Sigmoid colon (tissue), 7 donors: ENCODE measurements around the gene PLAC8. TPM values are rescaled to one million over a fixed set of nuclear protein-coding genes. Genes with fewer than 3 reads are reported as not detected.

Experiments used
- DNase-seq: peaks from one replicate; pipeline ENCODE4 v3.0.0-alpha.2; 2019
- H3K27ac ChIP-seq, 4 donors: fragments of 200-600 bp; sonication (generic); one replicate each; pipeline ENCODE4 v1.5.1; 2016 to 2019; ENCODE audit warnings: mild to moderate bottlenecking in 1 of 4
- H3K27me3 ChIP-seq, 3 donors: fragments of 200-600 bp; sonication (generic); one replicate each; pipeline ENCODE4 v1.5.1; 2019; ENCODE audit warnings: mild to moderate bottlenecking in 1 of 3
- H3K36me3 ChIP-seq, 4 donors: fragments of 200-600 bp; sonication (generic); one replicate each; pipeline ENCODE4 v1.5.1; 2016 to 2019
- H3K4me1 ChIP-seq, 4 donors: fragments of 200-600 bp; sonication (generic); one replicate each; pipeline ENCODE4 v1.5.1; 2017 to 2019
- H3K4me3 ChIP-seq, 4 donors: fragments of 200-600 bp; sonication (generic); one replicate each; pipeline ENCODE4 v1.5.1; 2017 to 2019; ENCODE audit warnings: mild to moderate bottlenecking in 2 of 4, moderate library complexity in 1 of 4
- H3K9me3 ChIP-seq, 4 donors: fragments of 200-600 bp in 3 of 4; sonication (generic) in 3 of 4; one replicate each; pipeline versions ENCODE4 v1.5.1 to v1.6.1; 2013 to 2019
- EP300 ChIP-seq, 4 donors: sonication (generic); formaldehyde crosslinking; IDR thresholded peaks; one replicate each; pipeline ENCODE4 v1.6.1; 2017; ENCODE audit warnings: antibody characterized with exemption in 4 of 4
- POLR2A ChIP-seq, 2 donors: fragments of 450-650 bp; IDR thresholded peaks; one replicate each; pipeline ENCODE4 v1.6.1; 2016; ENCODE audit warnings: antibody characterized with exemption in 2 of 2, mild to moderate bottlenecking in 2 of 2, moderate library complexity in 2 of 2
- POLR2AphosphoS5 ChIP-seq, 4 donors: sonication (generic); formaldehyde crosslinking; IDR thresholded peaks; one replicate each; pipeline ENCODE4 v1.6.1; 2017; ENCODE audit warnings: antibody characterized with exemption in 4 of 4
- WGBS, 2 donors: extraction: QIAGEN DNeasy Blood & Tissue Kit; methylation state at CpG; one replicate each; pipeline ENCODE4 v1.1.7; 2013; 5-methylcytosine and 5-hydroxymethylcytosine counted together
- intact Hi-C: fragments of 100-400 bp; cut with DNase I; formaldehyde crosslinking; loops from one replicate; pipeline ENCODE4 v1.15.1; 2023
- polyA plus RNA-seq, 3 donors: library from polyadenylated mRNA; stranded (reverse); fragments of 200-250 nt; gene quantifications; one replicate each; pipeline ENCODE4 v1.2.3, GENCODE V29; 2013
- total RNA-seq, 4 donors: library from RNA; depleted of rRNA; stranded (reverse); fragments of >200 nt; gene quantifications; one replicate each; pipeline ENCODE4 v1.1.0, GENCODE V29; 2016
- TF ChIP-seq, protein P1 (sequence below), 4 experiments: fragments of 450-650 bp in 3 of 4; fragments of 200-600 bp in 1 of 4; IDR thresholded peaks; one replicate each; pipeline ENCODE4 v1.5.1; 2016 to 2019; ENCODE audit warnings: antibody characterized with exemption in 4 of 4, mild to moderate bottlenecking in 3 of 4, moderate library complexity in 2 of 4
- donor health status: healthy with polysubstance abuse.
- donor health status: Bipolar disorder and iron deficiency.
- donor health status: healthy.

Gene PLAC8
- total RNA-seq (1 to 10 TPM in 3 of 4 donors, under 1 TPM in 1; 0.71 to 4.2 (median 1.7) TPM), polyA plus RNA-seq (1,000 to 10,000 TPM in 1 of 3 donors, 100 to 1,000 TPM in 2; 490 to 1,311 (median 566) TPM)

DNA sequence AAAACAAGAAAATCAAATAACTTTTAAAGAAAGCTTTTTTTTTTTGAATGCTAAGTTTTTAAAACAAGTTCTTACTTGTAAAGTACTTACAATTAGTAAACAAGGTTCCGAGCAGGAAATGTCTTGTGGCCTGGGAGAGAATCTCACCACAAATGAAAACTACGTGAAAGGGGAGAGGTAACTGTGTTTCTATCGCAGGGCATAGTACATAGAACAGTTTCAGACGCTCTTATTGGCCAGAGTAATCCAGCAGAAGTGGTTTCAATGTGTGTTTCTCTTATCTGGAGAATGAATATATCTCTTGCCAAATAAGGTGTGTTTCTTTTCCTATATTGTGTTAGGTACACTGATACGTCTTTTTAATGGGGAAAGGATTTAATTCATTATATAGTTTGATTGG is at the start of gene PLAC8:
Gene PLAC8 (minus strand): TSS at position 154 of the 400 bp plus-strand sequence. CDS start 6,808 bp downstream, outside the sequence.
- H3K27ac ChIP-seq, result no peak within 1 kb of the TSS
- no peak within 1 kb of the TSS for H3K4me3 ChIP-seq
- H3K27me3 ChIP-seq, result no peaks in the 10 kb centered on the region
- H3K9me3 ChIP-seq, result no peaks in the 10 kb centered on the region
- no peak for DNase-seq
- intact Hi-C loops, result loop anchor here (5.0 kb wide), 1 partner anchor 42 kb away; no protein-coding TSS in a partner anchor
- peaks cover 0 to 8% (median 4%) of the 10 kb centered on the region in 4 donors for H3K4me1 ChIP-seq
- no peaks in the 10 kb centered on the region for H3K36me3 ChIP-seq
- TF ChIP-seq EP300 (IDR thresholded peaks at IDR 0.05), result no peak
- TF ChIP-seq, protein P1, sequence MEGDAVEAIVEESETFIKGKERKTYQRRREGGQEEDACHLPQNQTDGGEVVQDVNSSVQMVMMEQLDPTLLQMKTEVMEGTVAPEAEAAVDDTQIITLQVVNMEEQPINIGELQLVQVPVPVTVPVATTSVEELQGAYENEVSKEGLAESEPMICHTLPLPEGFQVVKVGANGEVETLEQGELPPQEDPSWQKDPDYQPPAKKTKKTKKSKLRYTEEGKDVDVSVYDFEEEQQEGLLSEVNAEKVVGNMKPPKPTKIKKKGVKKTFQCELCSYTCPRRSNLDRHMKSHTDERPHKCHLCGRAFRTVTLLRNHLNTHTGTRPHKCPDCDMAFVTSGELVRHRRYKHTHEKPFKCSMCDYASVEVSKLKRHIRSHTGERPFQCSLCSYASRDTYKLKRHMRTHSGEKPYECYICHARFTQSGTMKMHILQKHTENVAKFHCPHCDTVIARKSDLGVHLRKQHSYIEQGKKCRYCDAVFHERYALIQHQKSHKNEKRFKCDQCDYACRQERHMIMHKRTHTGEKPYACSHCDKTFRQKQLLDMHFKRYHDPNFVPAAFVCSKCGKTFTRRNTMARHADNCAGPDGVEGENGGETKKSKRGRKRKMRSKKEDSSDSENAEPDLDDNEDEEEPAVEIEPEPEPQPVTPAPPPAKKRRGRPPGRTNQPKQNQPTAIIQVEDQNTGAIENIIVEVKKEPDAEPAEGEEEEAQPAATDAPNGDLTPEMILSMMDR (IDR thresholded peaks at IDR 0.05), result no peak
- TF ChIP-seq POLR2A (IDR thresholded peaks at IDR 0.05), result no peak
- TF ChIP-seq POLR2AphosphoS5 (IDR thresholded peaks at IDR 0.05), result no peak
- WGBS, 2 donors, result 6 to 20% methylated on average over 5 of the region's 5 CpGs

DNA sequence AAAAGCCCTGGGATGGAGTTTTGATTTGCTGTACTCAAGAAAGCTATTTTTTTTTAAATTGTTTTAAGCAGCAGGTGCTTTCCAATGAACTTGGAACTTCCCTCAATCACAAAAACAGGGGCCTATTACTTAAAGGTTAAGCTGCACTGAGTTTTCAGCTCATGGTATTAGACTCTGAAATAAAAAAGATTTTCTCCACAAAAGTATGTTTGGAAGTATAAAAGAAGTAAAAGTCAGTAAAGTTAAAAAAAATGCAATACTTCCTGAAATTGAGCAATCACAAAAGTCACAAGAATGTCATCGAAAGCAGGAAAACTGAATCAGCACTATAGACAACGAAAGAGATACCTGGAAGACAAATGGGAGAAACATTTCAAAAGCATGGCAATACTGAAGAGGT is 38.9 kb upstream of the PLAC8 start:
- no peaks in the 10 kb centered on the region for H3K36me3 ChIP-seq
- no peak overlapping the region for H3K4me3 ChIP-seq
- H3K4me1 ChIP-seq, result no peaks in the 10 kb centered on the region
- 72 to 86% methylated on average over 2 of the region's 2 CpGs for WGBS, 2 donors
- no peak overlapping the region for H3K27ac ChIP-seq
- intact Hi-C loops, result no loop called here
- no peaks in the 10 kb centered on the region for H3K27me3 ChIP-seq
- H3K9me3 ChIP-seq, result no peaks in the 10 kb centered on the region
- TF ChIP-seq POLR2AphosphoS5 (IDR thresholded peaks at IDR 0.05), result no peak
- DNase-seq, result no peak

GRCh38 chr4:83152746-83153145 is 38.2 kb upstream of the PLAC8 start:
- intact Hi-C loops, result no loop called here
- Histone ChIP-seq H3K27ac (no peak overlapping the region), H3K27me3 (no peaks in the 10 kb centered on the region), H3K4me3 (no peak overlapping the region), H3K36me3 (no peaks in the 10 kb centered on the region), H3K9me3 (no peaks in the 10 kb centered on the region), H3K4me1 (no peaks in the 10 kb centered on the region)
- no peak for DNase-seq
- WGBS, 2 donors, result 77 to 82% methylated on average over 6 of the region's 6 CpGs
- TF ChIP-seq POLR2A (IDR thresholded peaks at IDR 0.05), result no peak

GRCh38 chr4:83151651-83152050 is 37.1 kb upstream of the PLAC8 start:
- no peak overlapping the region for H3K27ac ChIP-seq
- H3K9me3 ChIP-seq, result no peaks in the 10 kb centered on the region
- H3K4me1 ChIP-seq, result no peaks in the 10 kb centered on the region
- H3K4me3 ChIP-seq, result no peak overlapping the region
- no peak for TF ChIP-seq POLR2AphosphoS5 (IDR thresholded peaks at IDR 0.05)
- intact Hi-C loops, result no loop called here
- no peaks in the 10 kb centered on the region for H3K27me3 ChIP-seq
- no peaks in the 10 kb centered on the region for H3K36me3 ChIP-seq
- DNase-seq, result no peak

GRCh38 chr4:83150653-83151330 is 36.3 kb upstream of the PLAC8 start:
- no peaks in the 10 kb centered on the region for H3K27me3 ChIP-seq
- no peak overlapping the region for H3K4me3 ChIP-seq
- DNase-seq, result no peak
- H3K36me3 ChIP-seq, result no peaks in the 10 kb centered on the region
- no peak overlapping the region for H3K27ac ChIP-seq
- H3K4me1 ChIP-seq, result no peaks in the 10 kb centered on the region
- 70 to 73% methylated on average over 8 of the region's 8 CpGs for WGBS, 2 donors
- H3K9me3 ChIP-seq, result no peaks in the 10 kb centered on the region
- intact Hi-C loops, result no loop called here
- TF ChIP-seq POLR2A (IDR thresholded peaks at IDR 0.05) (no peak), EP300 (IDR thresholded peaks at IDR 0.05) (no peak), POLR2AphosphoS5 (IDR thresholded peaks at IDR 0.05) (no peak)
- TF ChIP-seq, protein P1 (IDR thresholded peaks at IDR 0.05), result no peak

DNA sequence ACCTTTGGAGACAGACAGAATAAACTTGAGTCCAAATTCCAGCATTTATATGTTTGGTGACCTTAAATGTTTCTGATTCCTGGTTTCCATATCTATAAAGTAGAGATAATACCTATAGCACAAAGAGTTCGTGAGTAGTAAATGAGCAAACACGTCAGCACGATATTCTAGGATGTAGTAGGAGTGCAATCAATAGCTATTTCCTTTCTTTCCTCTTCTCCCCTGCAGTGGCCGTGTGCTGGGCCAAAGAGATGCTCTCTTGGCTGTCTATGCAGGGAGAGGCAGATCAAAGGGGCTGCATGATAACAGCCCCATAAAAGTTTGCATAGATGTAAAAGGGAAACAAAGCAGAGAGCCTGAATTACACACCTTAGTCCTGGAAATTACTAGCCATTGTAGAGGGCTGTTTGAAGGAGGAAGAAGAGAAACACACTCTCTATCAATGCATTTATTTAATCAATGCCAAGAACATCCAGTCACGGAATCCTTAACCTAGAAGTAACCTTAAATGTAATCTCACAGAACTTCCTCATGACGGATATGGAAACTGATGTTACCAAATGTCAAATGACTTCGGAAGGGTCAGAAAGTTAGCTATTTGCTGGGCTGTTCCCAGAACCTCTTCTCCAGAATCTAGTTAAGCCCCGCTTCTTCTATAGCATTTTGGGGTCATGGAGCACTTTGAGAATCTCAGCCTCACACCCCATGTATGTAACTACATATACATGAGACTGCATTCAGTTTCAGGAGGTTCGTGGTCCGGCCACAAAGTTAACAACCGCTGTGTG is 35.5 kb upstream of the PLAC8 start:
- 37 to 61% methylated on average over 11 of the region's 11 CpGs for WGBS, 2 donors
- DNase-seq, result no peak
- no peak for TF ChIP-seq POLR2A (IDR thresholded peaks at IDR 0.05)
- TF ChIP-seq, protein P1 (IDR thresholded peaks at IDR 0.05), result no peak
- no peak for TF ChIP-seq EP300 (IDR thresholded peaks at IDR 0.05)
- TF ChIP-seq POLR2AphosphoS5 (IDR thresholded peaks at IDR 0.05), result no peak
- intact Hi-C loops, result no loop called here
- Histone ChIP-seq H3K27me3 (no peaks in the 10 kb centered on the region), H3K4me1 (no peaks in the 10 kb centered on the region), H3K9me3 (no peaks in the 10 kb centered on the region), H3K27ac (no peak overlapping the region), H3K4me3 (no peak overlapping the region), H3K36me3 (no peaks in the 10 kb centered on the region)
